ENCODE measurements around the gene YTHDC2. TPM values are rescaled to one million over a fixed set of nuclear protein-coding genes. Genes with fewer than 3 reads are reported as not detected.

The YTHDC2 gene
- total RNA-seq = 10 to 100 TPM; 24.4 to 28.0 TPM

GRCh38 chr5:113513384-113514288, at the start of gene YTHDC2:
Gene YTHDC2 (plus strand): TSS chr5:113513694. CDS start chr5:113513896, 202 bp downstream.
- Mint-ChIP-seq H3K4me3 (peak within 1 kb of the TSS; percentile 91), H3K36me3 (ENCODE audit: low read depth) (peaks cover 8% of the 10 kb centered on the region), H3K9me3 (no peaks in the 10 kb centered on the region), H3K4me1 (ENCODE audit: low read depth) (peaks cover 27% of the 10 kb centered on the region), H3K27me3 (ENCODE audit: low read depth) (peaks cover 5% of the 10 kb centered on the region), H3K27ac (peak within 1 kb of the TSS; percentile 88)
- intact Hi-C loops (cut with micrococcal nuclease) = loop anchor here (1.0 to 10.0 kb wide), 12 partner anchors 10 to 806 kb away; partner anchors contain the start of genes MCC and SRP19
- DNase-seq = peak; percentile 90
- CTCF ChIA-PET = interaction anchor here (0.6 to 1.2 kb wide), 5 partner anchors 9 to 440 kb away, joined by 3 to 7 read pairs (median 3); no protein-coding TSS in a partner anchor

- no peaks in the 10 kb centered on the region for H3K36me3 Mint-ChIP-seq (ENCODE audit: low read depth)
- H3K27ac Mint-ChIP-seq = no peak overlapping the region
- no peak overlapping the region for H3K4me3 Mint-ChIP-seq
- no peaks in the 10 kb centered on the region for H3K9me3 Mint-ChIP-seq
- DNase-seq = no peak
- H3K4me1 Mint-ChIP-seq (ENCODE audit: low read depth) = no peaks in the 10 kb centered on the region
- CTCF ChIA-PET = no interaction called here
- intact Hi-C loops (cut with micrococcal nuclease) = no loop called here
- peaks cover 18% of the 10 kb centered on the region for H3K27me3 Mint-ChIP-seq (ENCODE audit: low read depth)
Observed at GRCh38 chr5:113474100-113474728, 39.3 kb upstream of the YTHDC2 start.

- no peaks in the 10 kb centered on the region for H3K9me3 Mint-ChIP-seq
- no peaks in the 10 kb centered on the region for H3K36me3 Mint-ChIP-seq (ENCODE audit: low read depth)
- H3K4me1 Mint-ChIP-seq (ENCODE audit: low read depth) = no peaks in the 10 kb centered on the region
- no peak overlapping the region for H3K4me3 Mint-ChIP-seq
- DNase-seq = no peak
- CTCF ChIA-PET = interaction anchor here (1.3 kb wide), 1 partner anchor 99 kb away, joined by 3 read pairs; no protein-coding TSS in a partner anchor
- H3K27me3 Mint-ChIP-seq (ENCODE audit: low read depth) = peaks cover 10% of the 10 kb centered on the region
- no peak overlapping the region for H3K27ac Mint-ChIP-seq
- intact Hi-C loops (cut with micrococcal nuclease) = no loop called here
Observed at GRCh38 chr5:113478691-113479090, 34.8 kb upstream of the YTHDC2 start.

GRCh38 chr5:113480243-113480642, 33.3 kb upstream of the YTHDC2 start:
- Mint-ChIP-seq H3K27me3 (ENCODE audit: low read depth) (peaks cover 11% of the 10 kb centered on the region), H3K4me1 (ENCODE audit: low read depth) (no peaks in the 10 kb centered on the region), H3K4me3 (no peak overlapping the region), H3K36me3 (ENCODE audit: low read depth) (no peaks in the 10 kb centered on the region), H3K9me3 (no peaks in the 10 kb centered on the region), H3K27ac (no peak overlapping the region)
- DNase-seq = no peak
- CTCF ChIA-PET = no interaction called here
- intact Hi-C loops (cut with micrococcal nuclease) = no loop called here

- Mint-ChIP-seq H3K27me3 (ENCODE audit: low read depth) (peaks cover 61% of the 10 kb centered on the region), H3K4me3 (peak overlapping the region; percentile 75), H3K27ac (no peak overlapping the region), H3K36me3 (ENCODE audit: low read depth) (peaks cover 2% of the 10 kb centered on the region), H3K4me1 (ENCODE audit: low read depth) (peaks cover 9% of the 10 kb centered on the region), H3K9me3 (peaks cover 20% of the 10 kb centered on the region)
- intact Hi-C loops (cut with micrococcal nuclease) = no loop called here
- CTCF ChIA-PET = interaction anchor here (0.9 to 1.1 kb wide), 2 partner anchors 23 to 25 kb away, joined by 3 read pairs; no protein-coding TSS in a partner anchor
- DNase-seq = no peak
Observed at GRCh38 chr5:113487416-113487780, 26.1 kb upstream of the YTHDC2 start.

GRCh38 chr5:113487781-113488644, 25.5 kb upstream of the YTHDC2 start, which contains the start of gene MCC:
Gene MCC (minus strand): TSS chr5:113488453.
- intact Hi-C loops (cut with micrococcal nuclease) = loop anchor here (1.0 kb wide), 1 partner anchor 25 kb away; the partner anchor contains the start of gene YTHDC2
- Mint-ChIP-seq H3K9me3 (peaks cover 20% of the 10 kb centered on the region), H3K27me3 (ENCODE audit: low read depth) (peaks cover 62% of the 10 kb centered on the region)

GRCh38 chr5:113488645-113489184, 24.8 kb upstream of the YTHDC2 start:
- peaks cover 60% of the 10 kb centered on the region for H3K27me3 Mint-ChIP-seq (ENCODE audit: low read depth)
- no peak overlapping the region for H3K27ac Mint-ChIP-seq
- peaks cover 2% of the 10 kb centered on the region for H3K36me3 Mint-ChIP-seq (ENCODE audit: low read depth)
- no peak for DNase-seq
- intact Hi-C loops (cut with micrococcal nuclease) = loop anchor here (1.0 kb wide), 1 partner anchor 25 kb away; the partner anchor contains the start of gene YTHDC2
- H3K9me3 Mint-ChIP-seq = peaks cover 20% of the 10 kb centered on the region
- peak overlapping the region; percentile 75 for H3K4me3 Mint-ChIP-seq
- peaks cover 9% of the 10 kb centered on the region for H3K4me1 Mint-ChIP-seq (ENCODE audit: low read depth)
- CTCF ChIA-PET = interaction anchor here (0.6 to 0.8 kb wide), 2 partner anchors 24 to 109 kb away, joined by 3 read pairs; no protein-coding TSS in a partner anchor

More at GRCh38 chr5:113487781-113488644, 25.5 kb upstream of the YTHDC2 start, which contains the start of gene MCC:
- CTCF ChIA-PET = interaction anchor here (0.6 to 1.1 kb wide), 3 partner anchors 22 to 25 kb away, joined by 3 read pairs; no protein-coding TSS in a partner anchor
- H3K4me3 Mint-ChIP-seq = peak within 1 kb of the TSS; percentile 75
- peak; percentile 49 for DNase-seq
- no peak within 1 kb of the TSS for H3K27ac Mint-ChIP-seq
- H3K36me3 Mint-ChIP-seq (ENCODE audit: low read depth) = peaks cover 2% of the 10 kb centered on the region
- H3K4me1 Mint-ChIP-seq (ENCODE audit: low read depth) = peaks cover 9% of the 10 kb centered on the region

GRCh38 chr5:113489299-113489698, 24.2 kb upstream of the YTHDC2 start:
- Mint-ChIP-seq H3K4me1 (ENCODE audit: low read depth) (peaks cover 9% of the 10 kb centered on the region), H3K9me3 (peaks cover 20% of the 10 kb centered on the region), H3K27me3 (ENCODE audit: low read depth) (peaks cover 57% of the 10 kb centered on the region), H3K4me3 (no peak overlapping the region), H3K36me3 (ENCODE audit: low read depth) (peaks cover 2% of the 10 kb centered on the region), H3K27ac (no peak overlapping the region)
- intact Hi-C loops (cut with micrococcal nuclease) = no loop called here
- DNase-seq = peak; percentile 25
- CTCF ChIA-PET = interaction anchor here (0.8 kb wide), 1 partner anchor 110 kb away, joined by 3 read pairs; no protein-coding TSS in a partner anchor

- no peak overlapping the region for H3K4me3 Mint-ChIP-seq
- peaks cover 56% of the 10 kb centered on the region for H3K27me3 Mint-ChIP-seq (ENCODE audit: low read depth)
- intact Hi-C loops (cut with micrococcal nuclease) = no loop called here
- CTCF ChIA-PET = no interaction called here
- H3K27ac Mint-ChIP-seq = no peak overlapping the region
- DNase-seq = no peak
- H3K4me1 Mint-ChIP-seq (ENCODE audit: low read depth) = peaks cover 9% of the 10 kb centered on the region
- peaks cover 20% of the 10 kb centered on the region for H3K9me3 Mint-ChIP-seq
- H3K36me3 Mint-ChIP-seq (ENCODE audit: low read depth) = peaks cover 2% of the 10 kb centered on the region
Observed at GRCh38 chr5:113490317-113490716, 23.2 kb upstream of the YTHDC2 start.

GRCh38 chr5:113491022-113491421, 22.5 kb upstream of the YTHDC2 start:
- Mint-ChIP-seq H3K4me3 (no peak overlapping the region), H3K27me3 (ENCODE audit: low read depth) (peaks cover 52% of the 10 kb centered on the region), H3K4me1 (ENCODE audit: low read depth) (peaks cover 9% of the 10 kb centered on the region), H3K27ac (no peak overlapping the region), H3K36me3 (ENCODE audit: low read depth) (peaks cover 2% of the 10 kb centered on the region), H3K9me3 (peaks cover 20% of the 10 kb centered on the region)
- no peak for DNase-seq
- CTCF ChIA-PET = interaction anchor here (1.5 kb wide), 1 partner anchor 113 kb away, joined by 3 read pairs; no protein-coding TSS in a partner anchor
- intact Hi-C loops (cut with micrococcal nuclease) = no loop called here

GRCh38 chr5:113493446-113493845, 20.0 kb upstream of the YTHDC2 start:
- Mint-ChIP-seq H3K4me1 (ENCODE audit: low read depth) (peaks cover 9% of the 10 kb centered on the region), H3K27me3 (ENCODE audit: low read depth) (peaks cover 48% of the 10 kb centered on the region)
- CTCF ChIA-PET = no interaction called here

More at GRCh38 chr5:113493446-113493845, 20.0 kb upstream of the YTHDC2 start:
- intact Hi-C loops (cut with micrococcal nuclease) = no loop called here
- H3K9me3 Mint-ChIP-seq = peaks cover 20% of the 10 kb centered on the region
- H3K36me3 Mint-ChIP-seq (ENCODE audit: low read depth) = peaks cover 2% of the 10 kb centered on the region
- DNase-seq = no peak
- no peak overlapping the region for H3K27ac Mint-ChIP-seq
- H3K4me3 Mint-ChIP-seq = no peak overlapping the region
